Adrenal gland (tissue), 12 donors: ENCODE data around the gene OR2B6. TPM values are rescaled to one million over a fixed set of nuclear protein-coding genes. Genes with fewer than 3 reads are reported as not detected.

Source experiments
- DNase-seq, 7 donors: peaks; one replicate each; pipeline ENCODE4 v3.0.0-alpha.2; 2019 to 2020
- H3K27ac ChIP-seq, 5 donors: fragments of 200-600 bp; sonication (generic) in 4 of 5; 1 replicate in 3 of 5; 2 replicates in 2 of 5; pipeline versions ENCODE4 v1.5.1 to v1.8.0; 2016 to 2020; ENCODE audit warnings: mild to moderate bottlenecking in 1 of 5
- H3K27me3 ChIP-seq: fragments of 200-600 bp; 2 replicates; pipeline ENCODE4 v1.8.0; 2021
- H3K36me3 ChIP-seq, 2 donors: fragments of 200-600 bp; replicated peaks in 1 of 2; 1 replicate in 1 of 2; 2 replicates in 1 of 2; pipeline versions ENCODE4 v1.5.1 to v1.8.0; 2018 to 2022
- H3K4me1 ChIP-seq, 2 donors: fragments of 200-600 bp; replicated peaks in 1 of 2; 1 replicate in 1 of 2; 2 replicates in 1 of 2; pipeline versions ENCODE4 v1.5.1 to v1.8.0; 2018 to 2021
- H3K4me3 ChIP-seq, 4 donors: fragments of 200-600 bp; sonication (generic) in 3 of 4; one replicate each; pipeline ENCODE4 v1.5.1; 2016 to 2018
- H3K9me3 ChIP-seq, 3 donors: fragments of 200-600 bp; sonication (generic) in 1 of 3; replicated peaks in 1 of 3; 1 replicate in 2 of 3; 2 replicates in 1 of 3; pipeline versions ENCODE4 v1.5.1 to v1.8.0; 2016 to 2021
- CTCF ChIP-seq, 6 experiments: fragments of 450-650 bp in 4 of 6; fragments of 200-600 bp in 2 of 6; sonication (generic) in 1 of 6; IDR thresholded peaks; 1 replicate in 5 of 6; 2 replicates in 1 of 6; pipeline versions ENCODE4 v1.5.1 to v1.8.0; 2016 to 2021; ENCODE audit warnings: antibody characterized with exemption in 6 of 6, mild to moderate bottlenecking in 2 of 6, moderate library complexity in 1 of 6
- POLR2A ChIP-seq, 2 donors: fragments of 450-650 bp; IDR thresholded peaks; one replicate each; pipeline ENCODE4 v1.6.1; 2017; ENCODE audit warnings: antibody characterized with exemption in 2 of 2, mild to moderate bottlenecking in 2 of 2, moderate library complexity in 1 of 2
- WGBS, 4 donors: extraction: QIAGEN DNeasy Blood & Tissue Kit in 2 of 4; methylation state at CpG; one replicate each; pipeline versions ENCODE4 v1.1.5 to v1.1.7; 2013 to 2017; 5-methylcytosine and 5-hydroxymethylcytosine counted together
- intact Hi-C, 2 donors: fragments of 100-400 bp; cut with DNase I; formaldehyde crosslinking; loops; one replicate each; pipeline versions ENCODE4 v1.14.1 to v1.15.0; 2022 to 2023
- polyA plus RNA-seq, 3 donors: library from polyadenylated mRNA; stranded (reverse); fragments of 200-250 nt in 2 of 3; fragments of 350-450 nt in 1 of 3; fragmentation: Illumina TruSeq in 1 of 3; extraction: RNeasy Lipid Tissue Mini Kit (QIAGEN cat#74804) in 1 of 3; gene quantifications; one replicate each; pipeline ENCODE4 v1.2.3, GENCODE V29; 2013 to 2014
- total RNA-seq, 9 donors: library from RNA; depleted of rRNA in 4 of 9; stranded (reverse); fragments of >200 nt in 4 of 9; fragments of 120-200 nt in 1 of 9; fragmentation: NEBNext Ultra II Directional in 1 of 9; extraction: Animal tissue kit (Norgen Biotek cat#: 25700) in 1 of 9; gene quantifications; one replicate each; pipeline versions ENCODE4 v1.1.0 to v1.2.4, GENCODE V29; 2013 to 2023
- donor health status: healthy with polysubstance abuse.
- donor health status: Bipolar disorder and iron deficiency.
- donor health status: DM: yes; HTN: yes; CAD: no.
- donor health status: DM: no; HTN: no; CAD: no.
- donor health status: DM: no; HTN: no; CAD: no.
- donor health status: DM: yes; HTN: yes; CAD: no.

The OR2B6 gene
- total and polyA plus RNA-seq, 12 donors, result 0.22 TPM; not detected in 11

GRCh38 chr6:28005152-28005890 lies 48.3 kb downstream of the OR2B6 start:
- Histone ChIP-seq H3K9me3 (no peaks in the 10 kb centered on the region), H3K36me3 (no peaks in the 10 kb centered on the region), H3K27me3 (no peaks in the 10 kb centered on the region), H3K4me1 (no peaks in the 10 kb centered on the region), H3K4me3 (no peak overlapping the region), H3K27ac (no peak overlapping the region)
- WGBS, 4 donors, result 51 to 58% (median 55%) methylated on average over 5 of the region's 5 CpGs
- DNase-seq, result no peak
- TF ChIP-seq CTCF (IDR thresholded peaks at IDR 0.05) (no peak), POLR2A (IDR thresholded peaks at IDR 0.05) (no peak)
- intact Hi-C loops, result no loop called here

- 46 to 65% (median 59%) methylated on average over 3 of the region's 3 CpGs for WGBS, 4 donors
- Histone ChIP-seq H3K4me1 (no peaks in the 10 kb centered on the region), H3K36me3 (no peaks in the 10 kb centered on the region), H3K27ac (no peak overlapping the region), H3K27me3 (no peaks in the 10 kb centered on the region), H3K4me3 (no peak overlapping the region), H3K9me3 (no peaks in the 10 kb centered on the region)
- no peak for TF ChIP-seq CTCF (IDR thresholded peaks at IDR 0.05)
- no peak for TF ChIP-seq POLR2A (IDR thresholded peaks at IDR 0.05)
- no peak for DNase-seq
- intact Hi-C loops, result no loop called here
Observed at GRCh38 chr6:28005975-28006374, 48.9 kb downstream of the OR2B6 start.

Other genes with a start within 250 kb of the OR2B6 start
- gene OR2B2, start 44.8 kb upstream of the OR2B6 start, total RNA-seq, result not detected
- gene OR2B2, start 44.8 kb upstream of the OR2B6 start, polyA plus RNA-seq, result not detected
- gene ZNF165, start 123.3 kb downstream of the OR2B6 start, total RNA-seq, result 1 to 10 TPM in 4 of 9 donors, under 1 TPM in 5; 0.56 to 3.9 (median 0.97) TPM
- 1 to 10 TPM in 1 of 3 donors, under 1 TPM in 2; 0.72 to 1.1 (median 0.98) TPM for gene ZNF165, start 123.3 kb downstream of the OR2B6 start, polyA plus RNA-seq
- gene ZSCAN16, start 167.4 kb downstream of the OR2B6 start, total RNA-seq, result 1 to 10 TPM; 1.8 to 6.9 (median 4.2) TPM
- gene ZSCAN16, start 167.4 kb downstream of the OR2B6 start, polyA plus RNA-seq, result 1 to 10 TPM; 7.9 to 9.6 (median 8.3) TPM
- gene ZKSCAN8, start 184.6 kb downstream of the OR2B6 start, total RNA-seq, result 10 to 100 TPM; 10.5 to 26.1 (median 20.3) TPM
- gene ZKSCAN8, start 184.6 kb downstream of the OR2B6 start, polyA plus RNA-seq, result 10 to 100 TPM in 1 of 3 donors, 1 to 10 TPM in 2; 3.5 to 18.9 (median 5.0) TPM